Thyroid gland (tissue), 4 donors: ENCODE results near the gene RAB29. TPM values are rescaled to one million over a fixed set of nuclear protein-coding genes. Genes with fewer than 3 reads are reported as not detected.
A peak's percentile ranks its signal among the peaks of the same experiment; 100 is the strongest.

ENCODE experiments used
- DNase-seq, 2 donors: peaks; one replicate each; pipeline ENCODE4 v3.0.0-alpha.2; 2019
- H3K27ac ChIP-seq, 3 donors: fragments of 200-600 bp; sonication (generic); 1 replicate in 2 of 3; 2 replicates in 1 of 3; pipeline ENCODE4 v1.5.1; 2016 to 2019; ENCODE audit warnings: mild to moderate bottlenecking in 1 of 3, moderate library complexity in 1 of 3
- H3K27me3 ChIP-seq: fragments of 200-600 bp; sonication (generic); one replicate; pipeline ENCODE4 v1.5.1; 2019
- H3K36me3 ChIP-seq, 2 donors: fragments of 200-600 bp; sonication (generic); one replicate each; pipeline ENCODE4 v1.5.1; 2016 to 2019
- H3K4me1 ChIP-seq, 2 donors: fragments of 200-600 bp; sonication (generic); one replicate each; pipeline ENCODE4 v1.5.1; 2017 to 2019
- H3K4me3 ChIP-seq, 3 donors: fragments of 200-600 bp; sonication (generic); replicated peaks in 1 of 3; 1 replicate in 2 of 3; 2 replicates in 1 of 3; pipeline ENCODE4 v1.5.1; 2016; ENCODE audit warnings: mild to moderate bottlenecking in 1 of 3
- H3K9me3 ChIP-seq: fragments of 200-600 bp; sonication (generic); one replicate; pipeline ENCODE4 v1.5.1; 2017
- POLR2A ChIP-seq, 2 donors: fragments of 450-650 bp; IDR thresholded peaks; one replicate each; pipeline ENCODE4 v1.6.1; 2017; ENCODE audit warnings: antibody characterized with exemption in 2 of 2, mild to moderate bottlenecking in 2 of 2, moderate library complexity in 1 of 2
- WGBS, 2 donors: methylation state at CpG; one replicate each; pipeline ENCODE4 v1.1.5; 2017; 5-methylcytosine and 5-hydroxymethylcytosine counted together
- intact Hi-C: fragments of 100-400 bp; cut with DNase I; formaldehyde crosslinking; loops from one replicate; pipeline ENCODE4 v1.15.1; 2023
- total RNA-seq, 4 donors: library from RNA; depleted of rRNA; stranded (reverse); fragments of >200 nt; gene quantifications; one replicate each; pipeline ENCODE4 v1.2.3, GENCODE V29; 2016
- TF ChIP-seq, protein P1 (sequence below), 6 experiments: fragments of 200-600 bp in 3 of 6; fragments of 450-650 bp in 3 of 6; sonication (generic) in 3 of 6; IDR thresholded peaks; one replicate each; pipeline ENCODE4 v1.5.1; 2016 to 2019; ENCODE audit warnings: antibody characterized with exemption in 6 of 6, mild to moderate bottlenecking in 2 of 6, inconsistent platforms in 1 of 6, moderate library complexity in 1 of 6

The RAB29 gene
- total RNA-seq, 4 donors from 2014 or later = 52.4 to 78.1 (median 58.9) TPM

DNA sequence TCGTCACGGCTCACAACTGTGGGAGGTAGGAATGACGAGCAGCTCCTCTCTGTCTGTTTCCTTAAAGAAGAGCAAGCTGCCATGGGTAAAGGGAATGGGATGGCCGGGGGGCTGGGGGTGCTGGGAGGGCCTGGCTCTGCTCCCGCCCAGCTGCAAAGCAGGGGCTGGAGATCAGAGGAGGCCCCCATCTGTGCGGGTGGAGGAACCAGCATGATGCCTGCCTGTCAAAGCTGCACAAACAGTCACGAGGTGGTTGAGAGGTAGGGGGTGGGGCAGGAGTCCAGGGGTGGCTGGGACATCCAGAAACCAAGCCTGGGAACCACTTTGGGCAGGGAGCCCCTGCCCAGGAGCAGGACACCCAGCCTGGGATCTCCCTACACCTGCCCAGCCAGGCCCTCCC lies 25.1 kb upstream of the RAB29 start:
- 47 to 65% methylated on average over 5 to 7 of the region's 7 CpGs for WGBS, 2 donors
- H3K4me3 ChIP-seq = no peak overlapping the region
- H3K36me3 ChIP-seq = peaks cover 41 to 44% of the 10 kb centered on the region in 2 donors
- no peak for TF ChIP-seq POLR2A (IDR thresholded peaks at IDR 0.05)
- TF ChIP-seq, protein P1, sequence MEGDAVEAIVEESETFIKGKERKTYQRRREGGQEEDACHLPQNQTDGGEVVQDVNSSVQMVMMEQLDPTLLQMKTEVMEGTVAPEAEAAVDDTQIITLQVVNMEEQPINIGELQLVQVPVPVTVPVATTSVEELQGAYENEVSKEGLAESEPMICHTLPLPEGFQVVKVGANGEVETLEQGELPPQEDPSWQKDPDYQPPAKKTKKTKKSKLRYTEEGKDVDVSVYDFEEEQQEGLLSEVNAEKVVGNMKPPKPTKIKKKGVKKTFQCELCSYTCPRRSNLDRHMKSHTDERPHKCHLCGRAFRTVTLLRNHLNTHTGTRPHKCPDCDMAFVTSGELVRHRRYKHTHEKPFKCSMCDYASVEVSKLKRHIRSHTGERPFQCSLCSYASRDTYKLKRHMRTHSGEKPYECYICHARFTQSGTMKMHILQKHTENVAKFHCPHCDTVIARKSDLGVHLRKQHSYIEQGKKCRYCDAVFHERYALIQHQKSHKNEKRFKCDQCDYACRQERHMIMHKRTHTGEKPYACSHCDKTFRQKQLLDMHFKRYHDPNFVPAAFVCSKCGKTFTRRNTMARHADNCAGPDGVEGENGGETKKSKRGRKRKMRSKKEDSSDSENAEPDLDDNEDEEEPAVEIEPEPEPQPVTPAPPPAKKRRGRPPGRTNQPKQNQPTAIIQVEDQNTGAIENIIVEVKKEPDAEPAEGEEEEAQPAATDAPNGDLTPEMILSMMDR (IDR thresholded peaks at IDR 0.05) = no peak
- H3K27ac ChIP-seq = peak overlapping the region; percentile 14 to 73 (median 70)
- intact Hi-C loops = no loop called here
- no peaks in the 10 kb centered on the region for H3K27me3 ChIP-seq
- peaks cover 23 to 41% of the 10 kb centered on the region in 2 donors for H3K4me1 ChIP-seq
- DNase-seq = peak; percentile 46 to 49
- H3K9me3 ChIP-seq = no peaks in the 10 kb centered on the region

DNA sequence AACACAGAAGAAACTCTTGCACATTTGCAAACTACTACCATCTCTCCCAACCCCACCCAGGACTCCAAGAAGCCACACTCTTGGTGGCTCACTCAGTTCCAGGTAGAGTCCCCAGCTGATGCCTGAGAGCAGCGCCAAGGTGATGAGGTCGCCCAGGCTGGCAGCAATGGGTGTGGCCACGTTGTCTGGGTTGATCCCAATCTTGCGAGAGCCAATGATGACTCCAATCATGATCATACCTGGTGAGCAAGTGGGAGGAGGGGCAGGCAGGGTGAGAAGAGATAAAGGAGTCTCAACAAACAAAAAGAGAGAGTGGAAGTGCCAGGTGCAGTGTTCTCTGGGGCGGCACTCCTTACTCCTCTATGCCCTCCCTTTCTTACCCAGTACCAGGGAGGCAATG lies 23.3 kb upstream of the RAB29 start:
- peaks cover 20 to 26% of the 10 kb centered on the region in 2 donors for H3K4me1 ChIP-seq
- WGBS, 2 donors = 81 to 83% methylated on average over 5 of the region's 5 CpGs
- H3K9me3 ChIP-seq = no peaks in the 10 kb centered on the region
- H3K36me3 ChIP-seq = peaks cover 57 to 61% of the 10 kb centered on the region in 2 donors
- no peak overlapping the region for H3K4me3 ChIP-seq
- TF ChIP-seq, protein P1 (IDR thresholded peaks at IDR 0.05) = no peak
- TF ChIP-seq POLR2A (IDR thresholded peaks at IDR 0.05) = no peak
- DNase-seq = no peak
- H3K27ac ChIP-seq = no peak overlapping the region
- no peaks in the 10 kb centered on the region for H3K27me3 ChIP-seq
- intact Hi-C loops = loop anchor here (10.0 kb wide), 1 partner anchor 306 kb away; no protein-coding TSS in a partner anchor

DNA sequence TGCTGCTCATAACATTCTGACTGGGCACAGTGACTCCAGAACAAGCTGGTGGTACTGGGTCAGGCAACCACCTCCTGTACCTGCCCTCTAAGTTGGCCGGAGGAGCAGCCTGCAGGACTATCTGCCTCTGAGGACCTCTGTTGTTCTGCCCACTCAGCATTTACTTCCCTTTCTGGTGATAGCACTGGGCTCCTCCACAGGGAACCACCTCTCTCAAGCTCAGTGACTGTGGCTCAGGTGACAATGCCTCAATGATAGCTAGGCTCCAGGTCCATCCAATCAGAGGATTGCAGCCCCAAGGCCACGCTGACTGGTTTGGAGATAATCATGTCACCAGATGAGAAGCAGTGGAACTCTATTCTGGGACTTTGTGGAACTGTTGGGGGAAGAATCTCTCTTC lies 21.9 kb upstream of the RAB29 start:
- TF ChIP-seq, protein P1 (IDR thresholded peaks at IDR 0.05) = no peak
- no peak for TF ChIP-seq POLR2A (IDR thresholded peaks at IDR 0.05)
- no peaks in the 10 kb centered on the region for H3K27me3 ChIP-seq
- peak overlapping the region in 1 of 3 donors; percentile 4 for H3K27ac ChIP-seq
- no peak for DNase-seq
- H3K9me3 ChIP-seq = no peaks in the 10 kb centered on the region
- peaks cover 19 to 24% of the 10 kb centered on the region in 2 donors for H3K4me1 ChIP-seq
- peaks cover 71 to 76% of the 10 kb centered on the region in 2 donors for H3K36me3 ChIP-seq
- WGBS, 2 donors = 85 to 100% methylated on average over 2 of the region's 2 CpGs
- H3K4me3 ChIP-seq = no peak overlapping the region
- intact Hi-C loops = loop anchor here (10.0 kb wide), 1 partner anchor 308 kb away; no protein-coding TSS in a partner anchor

DNA sequence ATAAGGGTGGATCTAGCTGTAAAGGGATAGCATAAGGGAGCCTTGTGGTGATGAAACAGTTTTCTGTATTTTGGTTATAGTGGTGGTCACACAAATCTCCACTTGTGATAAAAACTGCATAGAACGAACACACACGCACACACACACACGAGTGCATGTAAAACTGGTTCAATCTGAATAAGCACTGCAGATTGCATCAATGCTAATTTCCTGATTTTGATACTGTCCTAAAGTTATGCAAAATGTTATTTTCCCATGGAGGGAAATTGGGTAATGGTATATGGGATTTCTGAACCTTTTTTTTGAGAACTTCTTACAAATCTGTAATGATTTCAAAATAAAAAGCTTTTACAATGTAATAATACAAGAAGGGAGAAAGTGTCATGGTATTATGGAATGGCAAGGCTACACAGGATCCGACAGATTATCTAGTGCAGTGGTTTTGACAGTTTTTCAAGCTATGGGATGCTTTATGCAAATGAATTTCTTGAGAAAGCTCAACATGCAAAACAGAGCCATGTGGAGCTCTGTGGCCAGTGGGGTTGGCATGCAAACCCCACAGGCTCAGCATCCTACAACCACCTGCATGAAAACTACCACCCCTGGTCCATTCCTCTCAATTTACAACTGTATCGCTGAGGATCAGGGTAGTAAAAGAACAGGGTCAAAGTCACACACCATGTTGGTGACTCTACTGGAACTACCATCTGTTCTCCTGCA lies 18.9 kb upstream of the RAB29 start:
- no peaks in the 10 kb centered on the region for H3K9me3 ChIP-seq
- TF ChIP-seq, protein P1 (IDR thresholded peaks at IDR 0.05) = no peak
- TF ChIP-seq POLR2A (IDR thresholded peaks at IDR 0.05) = no peak
- no peak for DNase-seq
- H3K27me3 ChIP-seq = no peaks in the 10 kb centered on the region
- no peaks in the 10 kb centered on the region for H3K4me1 ChIP-seq
- intact Hi-C loops = loop anchor here (5.0 to 10.0 kb wide), 3 partner anchors 123 to 311 kb away; no protein-coding TSS in a partner anchor
- H3K36me3 ChIP-seq = peaks cover 70 to 81% of the 10 kb centered on the region in 2 donors
- no peak overlapping the region for H3K27ac ChIP-seq
- 75 to 76% methylated on average over 5 of the region's 5 CpGs for WGBS, 2 donors
- H3K4me3 ChIP-seq = no peak overlapping the region
